HL-60/S4 treated with phorbol 12-myristate 13-acetate at 8.2 ng/mL for 4 days and 3 days (cell line): Measurements from ENCODE around the gene MYOC.
"Not testable (repeated sequence)": the region's sequence is repeated elsewhere in the genome, so short reads cannot be mapped to it uniquely, and the experiment has no call there.

Experiments used
- in situ Hi-C: fragments of 300-500 bp; cut with MboI; formaldehyde crosslinking; loops from 2 replicates; pipeline ENCODE4 v1.15.0; 2022; ENCODE audit warnings: low sequenced_read_pairs

Gene MYOC

DNA sequence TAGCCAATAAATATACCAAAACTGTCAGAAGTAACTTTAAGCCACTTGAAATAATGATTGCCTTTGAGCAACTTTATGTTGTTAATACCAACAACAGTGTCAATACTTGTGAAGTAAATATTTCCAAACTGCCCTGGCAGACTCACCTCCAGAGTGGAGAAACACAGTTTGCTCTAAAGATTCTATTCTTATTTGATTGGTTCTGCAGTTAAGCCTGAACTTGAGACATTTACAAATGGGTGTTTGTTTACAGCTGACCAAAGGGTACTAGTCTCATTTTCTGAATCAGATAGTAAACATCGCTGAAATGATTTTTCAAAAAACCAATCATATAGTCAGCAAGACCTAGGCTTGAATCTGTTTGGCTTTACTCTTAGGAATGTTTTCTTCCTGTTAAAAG lies 1.3 kb upstream of the MYOC start:
- in situ Hi-C loops: no loop called here

DNA sequence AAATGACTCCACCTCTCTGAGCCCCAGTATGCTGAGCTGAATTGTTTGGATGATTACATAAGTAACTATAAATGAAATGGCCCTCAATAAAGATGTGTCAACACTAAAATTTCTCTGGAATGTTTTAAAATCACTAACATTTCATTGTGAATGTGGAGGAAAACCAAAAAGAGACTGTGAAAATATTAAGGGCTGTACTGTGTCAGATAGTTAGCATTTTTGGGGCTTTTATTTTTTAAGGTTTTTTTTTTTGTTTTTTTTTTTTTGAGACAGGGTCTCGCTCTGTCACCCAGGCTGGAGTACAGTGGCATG lies 6.3 kb downstream of the MYOC start:
- in situ Hi-C loops: loop anchor here (25.0 kb wide), 1 partner anchor 341 kb away; no protein-coding TSS in a partner anchor

DNA sequence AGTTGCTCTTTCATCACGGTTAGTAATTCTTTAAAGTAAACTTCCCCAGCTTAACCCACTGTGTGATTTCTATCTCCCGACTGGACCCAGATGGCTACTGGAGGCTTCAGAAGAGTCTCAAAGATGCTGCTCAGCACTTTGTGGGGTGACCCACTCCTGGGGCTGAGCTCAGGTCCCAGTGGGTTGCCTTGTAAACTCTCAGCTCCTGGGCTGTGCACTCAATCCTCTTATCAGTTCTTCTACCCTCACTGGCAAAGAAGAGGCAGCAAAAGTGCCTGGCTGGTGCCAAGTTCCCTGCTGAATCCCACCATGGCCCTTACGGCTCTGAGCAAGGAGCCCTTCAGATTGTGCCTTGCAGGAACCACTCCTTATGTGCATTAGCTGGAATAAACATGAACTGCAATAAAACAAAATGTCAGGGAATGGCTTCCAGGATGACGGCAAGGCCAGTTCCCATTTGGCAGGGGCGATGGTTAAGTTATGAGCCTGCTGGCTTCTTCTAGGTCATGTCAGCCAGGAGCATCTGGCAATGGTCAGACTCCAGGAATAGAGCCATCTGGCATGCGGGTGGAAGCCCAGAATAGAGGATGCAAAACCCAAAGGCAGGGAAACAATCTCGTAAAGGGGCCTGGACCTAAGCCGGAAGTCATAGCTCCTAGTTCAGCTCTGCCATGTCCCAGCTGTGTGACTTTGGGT lies 6.8 kb downstream of the MYOC start:
- in situ Hi-C loops: loop anchor here (25.0 kb wide), 1 partner anchor 342 kb away; no protein-coding TSS in a partner anchor

DNA sequence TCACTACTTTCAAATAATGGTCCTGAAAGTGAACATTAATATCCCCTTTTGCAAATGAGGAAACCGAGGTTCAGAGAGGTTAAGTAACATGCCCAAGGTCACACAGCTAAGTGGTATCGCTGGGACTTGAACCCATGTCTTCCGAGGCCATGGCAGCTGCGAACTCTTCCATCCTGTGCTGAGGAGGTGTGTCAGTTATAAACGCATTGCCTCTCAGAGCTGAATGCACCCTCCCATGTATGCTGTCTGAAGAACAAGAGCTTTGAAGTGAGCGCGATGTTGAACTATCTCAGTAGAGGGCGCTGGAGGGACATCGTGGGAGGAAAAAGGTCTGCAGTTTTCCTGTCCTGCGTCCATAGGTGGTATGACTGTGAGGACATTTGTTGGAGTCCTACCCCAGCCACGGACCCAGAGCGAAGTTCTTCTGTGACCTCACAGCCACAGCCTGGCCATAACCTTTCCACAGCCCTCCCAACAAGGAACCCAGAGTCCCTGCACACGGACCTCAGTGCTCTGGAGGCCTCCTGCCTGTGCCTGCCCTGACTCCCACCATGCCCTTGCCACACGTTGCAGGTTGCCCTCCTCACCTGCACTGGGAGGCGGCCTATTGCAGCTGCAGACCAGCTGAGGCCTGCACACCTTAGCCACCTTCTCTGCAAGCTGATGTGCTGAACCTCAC lies 7.5 kb downstream of the MYOC start:
- in situ Hi-C loops: loop anchor here (25.0 kb wide), 1 partner anchor 342 kb away; no protein-coding TSS in a partner anchor

GRCh38 chr1:171643156-171643555 lies 9.3 kb downstream of the MYOC start:
- in situ Hi-C loops: loop anchor here (25.0 kb wide), 1 partner anchor 344 kb away; no protein-coding TSS in a partner anchor

GRCh38 chr1:171642197-171642596 lies 10.3 kb downstream of the MYOC start:
- in situ Hi-C loops: loop anchor here (25.0 kb wide), 1 partner anchor 345 kb away; no protein-coding TSS in a partner anchor

DNA sequence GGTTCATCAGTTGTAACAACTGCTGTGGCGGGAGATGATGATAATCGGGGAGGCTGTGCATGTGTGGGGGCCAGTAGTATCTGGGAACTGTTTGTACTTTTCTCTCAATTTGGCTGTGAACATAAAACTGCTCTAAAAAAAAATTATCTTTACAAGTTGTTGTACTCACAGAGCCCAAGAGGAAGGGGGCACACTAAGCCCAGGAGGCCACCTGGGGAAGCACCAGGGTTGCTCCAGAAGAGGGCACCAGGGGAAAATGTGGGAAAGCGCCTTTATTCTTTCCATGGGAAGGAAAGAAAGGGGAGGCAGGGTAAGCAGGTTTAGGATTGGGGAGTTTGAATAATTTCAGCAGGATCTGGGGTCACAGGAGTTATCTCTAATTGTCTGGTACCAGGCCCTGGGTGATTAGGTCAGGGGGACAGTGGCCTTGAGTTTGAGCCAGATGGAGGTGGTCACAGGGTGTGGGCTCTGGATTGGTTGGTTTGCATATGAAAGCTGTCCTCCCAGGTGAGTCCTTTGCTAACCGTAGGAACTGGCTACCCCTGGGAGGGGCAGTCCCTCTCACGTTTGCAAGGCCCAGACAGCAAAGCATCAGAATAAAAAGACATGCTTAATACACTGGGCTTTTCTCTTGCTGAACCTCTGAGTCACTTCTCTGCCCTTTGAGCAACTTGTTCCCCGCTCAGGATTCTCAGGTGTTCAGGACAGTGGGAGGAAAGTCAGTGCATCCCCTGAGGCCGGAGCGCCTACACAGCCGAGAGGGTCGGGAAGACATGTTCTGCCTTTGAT lies 11.2 kb downstream of the MYOC start:
- in situ Hi-C loops: loop anchor here (25.0 kb wide), 1 partner anchor 346 kb away; no protein-coding TSS in a partner anchor

- in situ Hi-C loops: loop anchor here (25.0 kb wide), 1 partner anchor 347 kb away; no protein-coding TSS in a partner anchor
These were observed 12.3 kb downstream of the MYOC start for GRCh38 chr1:171640225-171640624.

DNA sequence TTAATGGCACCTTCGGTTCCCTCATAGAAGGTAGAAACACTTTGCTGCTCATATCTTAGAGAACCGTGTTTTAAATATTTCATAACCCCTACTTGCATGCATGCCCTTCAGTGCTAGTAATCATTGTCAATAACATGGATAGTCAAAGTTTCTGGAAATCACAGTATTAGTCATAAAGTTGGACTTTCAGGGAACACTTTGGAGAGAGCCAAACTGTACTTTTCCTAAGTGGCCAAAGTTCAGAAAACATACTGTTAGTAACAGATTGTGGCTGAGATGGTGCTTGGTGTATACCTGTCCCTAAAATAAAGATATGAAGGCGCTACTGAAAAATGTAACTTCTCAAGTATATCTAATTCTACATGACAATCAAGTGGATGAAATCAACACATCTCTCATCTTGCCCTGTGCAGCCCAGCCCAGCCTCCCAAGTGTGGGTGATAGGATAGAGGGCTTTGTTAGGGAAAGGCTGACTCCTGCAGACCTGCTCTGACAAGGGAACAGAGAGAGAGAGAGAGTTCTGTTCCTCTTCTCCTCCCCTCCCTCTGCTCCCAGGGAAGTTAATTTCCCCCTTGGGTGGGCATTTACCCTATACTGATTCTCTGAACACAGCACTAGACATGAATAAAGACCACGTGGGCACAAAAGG lies 14.4 kb downstream of the MYOC start:
- in situ Hi-C loops: loop anchor here (25.0 kb wide), 1 partner anchor 349 kb away; no protein-coding TSS in a partner anchor

GRCh38 chr1:171636141-171636540 lies 16.3 kb downstream of the MYOC start:
- in situ Hi-C loops: loop anchor here (25.0 kb wide), 1 partner anchor 351 kb away; no protein-coding TSS in a partner anchor

GRCh38 chr1:171635661-171636060 lies 16.8 kb downstream of the MYOC start:
- in situ Hi-C loops: loop anchor here (25.0 kb wide), 1 partner anchor 352 kb away; no protein-coding TSS in a partner anchor

DNA sequence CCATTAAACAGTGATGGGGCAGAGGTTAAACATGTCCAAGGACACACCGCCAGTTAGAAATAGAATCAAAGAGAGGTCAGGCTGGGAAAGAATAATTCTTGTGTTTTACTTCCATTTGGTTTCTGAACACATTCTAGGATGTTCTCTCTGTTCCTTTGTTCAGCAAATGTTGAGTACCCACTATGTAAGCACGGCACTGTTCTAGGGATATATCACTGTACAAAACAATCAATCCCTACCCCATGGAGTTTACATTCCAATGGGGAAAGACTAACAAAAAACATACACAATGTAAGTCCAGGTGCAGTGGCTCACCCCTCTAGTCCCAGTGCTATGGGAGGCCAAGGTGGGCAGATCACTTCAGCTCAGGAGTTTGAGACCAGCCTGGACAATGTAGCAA lies 24.3 kb downstream of the MYOC start:
- in situ Hi-C loops: loop anchor here (25.0 kb wide), 1 partner anchor 359 kb away; no protein-coding TSS in a partner anchor

GRCh38 chr1:171627020-171627419 lies 25.5 kb downstream of the MYOC start:
- in situ Hi-C loops: loop anchor here (25.0 kb wide), 1 partner anchor 360 kb away; no protein-coding TSS in a partner anchor

DNA sequence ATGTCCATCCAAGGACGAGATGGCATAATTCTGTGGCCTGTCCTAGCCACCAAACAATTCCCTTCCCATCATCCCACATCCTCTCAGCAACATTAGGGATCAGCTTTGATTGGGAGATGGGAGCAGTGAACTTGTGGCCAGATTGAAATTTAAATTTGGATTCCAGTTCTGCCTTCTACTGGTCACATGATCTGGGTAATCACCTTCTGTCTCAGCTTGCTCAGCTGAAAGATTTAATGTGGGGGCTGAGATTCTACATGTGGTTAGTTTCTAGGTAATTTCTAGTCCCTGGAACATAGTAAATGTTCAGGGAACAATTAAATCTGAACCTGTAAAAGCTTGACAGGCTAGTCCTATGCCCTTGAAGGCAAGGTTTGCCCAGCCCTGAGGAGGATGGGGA lies 27.3 kb downstream of the MYOC start:
- in situ Hi-C loops: loop anchor here (25.0 kb wide), 1 partner anchor 362 kb away; no protein-coding TSS in a partner anchor

- in situ Hi-C loops: no loop called here
These were observed 28.7 kb downstream of the MYOC start for GRCh38 chr1:171623651-171624331.

DNA sequence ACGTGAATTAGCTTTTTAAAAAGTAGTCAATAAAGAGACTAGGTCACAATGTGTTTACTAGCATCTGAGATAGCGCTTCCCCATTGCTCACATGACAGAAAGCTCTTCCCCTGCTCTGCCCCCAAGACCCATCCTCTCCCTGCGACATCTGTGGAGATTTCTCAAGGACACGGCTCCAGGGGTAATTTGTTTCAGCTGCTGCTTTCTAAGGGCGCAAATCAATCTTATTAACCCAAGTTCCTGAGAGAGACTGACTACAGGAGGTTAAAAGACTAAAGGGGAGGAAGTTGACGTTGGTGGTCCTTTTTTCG lies 30.4 kb downstream of the MYOC start, which contains the start of gene MYOCOS:
TSS of gene MYOCOS (plus strand) at position 92 of the 311 bp plus-strand sequence. CDS start 1,641 bp downstream, outside the sequence.
- in situ Hi-C loops: no loop called here

DNA sequence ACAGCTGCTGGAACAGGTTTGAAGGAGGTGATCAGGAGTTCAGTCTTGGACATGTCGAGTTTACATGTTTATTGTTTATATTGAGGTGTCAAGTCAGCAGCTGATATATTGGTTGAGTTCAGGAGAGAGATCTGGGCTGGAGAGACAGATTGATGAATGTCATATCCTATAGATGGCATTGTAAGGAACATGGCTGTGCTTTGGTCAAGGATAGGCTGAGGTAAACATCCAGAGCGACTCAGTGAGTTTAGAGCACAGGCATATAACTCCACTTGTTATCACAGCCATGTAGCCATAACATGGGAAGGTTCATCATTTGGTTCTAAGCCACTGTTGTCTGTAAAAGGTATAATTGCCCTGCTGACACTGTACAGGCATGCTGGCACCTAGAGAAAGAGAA lies 35.9 kb downstream of the MYOC start:
- in situ Hi-C loops: no loop called here

GRCh38 chr1:171615122-171615906 lies 37.2 kb downstream of the MYOC start:
- in situ Hi-C loops: not testable (repeated sequence)

DNA sequence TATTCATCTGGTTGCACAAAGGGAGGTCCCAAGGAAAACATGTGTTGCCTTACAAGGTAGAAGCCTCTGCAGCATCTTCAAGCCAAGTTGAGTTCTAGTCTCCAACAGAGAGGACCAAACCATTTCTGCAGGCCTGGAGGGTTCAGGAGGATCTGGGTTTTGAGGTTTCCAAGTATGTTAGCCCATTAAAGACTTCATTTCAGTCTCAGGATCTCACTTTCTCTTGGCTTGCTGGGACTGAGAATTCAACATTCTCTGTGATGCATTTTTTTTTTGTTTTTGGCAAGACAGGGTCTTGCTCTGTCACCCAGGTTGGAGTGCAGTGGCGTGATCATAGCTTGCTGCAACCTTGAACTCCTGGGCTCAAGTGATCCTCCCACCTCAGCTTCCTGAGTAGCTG lies 39.2 kb downstream of the MYOC start:
- in situ Hi-C loops: no loop called here
